HG03045 (cell line): ENCODE measurements around the gene GDA.
"Not testable (repeated sequence)": the region's sequence is repeated elsewhere in the genome, so short reads cannot be mapped to it uniquely, and the experiment has no call there.

Source experiments
- ATAC-seq: cut with Tn5 transposase; IDR thresholded peaks from one replicate; pipeline ENCODE4 v1.9.1; 2021; ENCODE audit warnings: mild to moderate bottlenecking, moderate library complexity; ENCODE audit not compliant: unreplicated experiment

GDA gene

GRCh38 chr9:72271613-72272478, 122.6 kb downstream of the GDA start:
- ATAC-seq: peak; percentile 76

GRCh38 chr9:72274441-72274840, 125.2 kb downstream of the GDA start:
- ATAC-seq: no peak

GRCh38 chr9:72274916-72275315, 125.7 kb downstream of the GDA start:
- ATAC-seq: no peak

GRCh38 chr9:72276429-72276828, 127.2 kb downstream of the GDA start:
- no peak for ATAC-seq

GRCh38 chr9:72278959-72279358, 129.7 kb downstream of the GDA start:
- peak; percentile 47 for ATAC-seq

- peak; percentile 76 for ATAC-seq
These were observed 131.8 kb downstream of the GDA start for GRCh38 chr9:72280913-72281500.

GRCh38 chr9:72289401-72289800, 140.2 kb downstream of the GDA start:
- no peak for ATAC-seq

GRCh38 chr9:72290311-72290710, 141.1 kb downstream of the GDA start:
- no peak for ATAC-seq

- ATAC-seq: not testable (repeated sequence)
These were observed 142.3 kb downstream of the GDA start for GRCh38 chr9:72291576-72291975.

GRCh38 chr9:72292256-72292682, 143.0 kb downstream of the GDA start:
- ATAC-seq: no peak

- ATAC-seq: no peak
These were observed 143.8 kb downstream of the GDA start for GRCh38 chr9:72292874-72293607.

GRCh38 chr9:72294936-72295335, 145.7 kb downstream of the GDA start:
- ATAC-seq: no peak

GRCh38 chr9:72297516-72297915, 148.3 kb downstream of the GDA start:
- ATAC-seq: no peak

GRCh38 chr9:72299017-72299603, 149.9 kb downstream of the GDA start:
- no peak for ATAC-seq

GRCh38 chr9:72300873-72301272, 151.6 kb downstream of the GDA start:
- no peak for ATAC-seq
